Islet of Langerhans (tissue), 1 donor: ENCODE results near the gene DBR1.
A peak's percentile ranks its signal among the peaks of the same experiment; 100 is the strongest.
"Not testable (repeated sequence)": the region's sequence is repeated elsewhere in the genome, so short reads cannot be mapped to it uniquely, and the experiment has no call there.

Experiments used
- FAIRE-seq: peaks from one replicate; lab custom pipeline; 2011; peaks lifted over from hg19 to GRCh38; lab: Jason Lieb, UNC

Gene DBR1

DNA sequence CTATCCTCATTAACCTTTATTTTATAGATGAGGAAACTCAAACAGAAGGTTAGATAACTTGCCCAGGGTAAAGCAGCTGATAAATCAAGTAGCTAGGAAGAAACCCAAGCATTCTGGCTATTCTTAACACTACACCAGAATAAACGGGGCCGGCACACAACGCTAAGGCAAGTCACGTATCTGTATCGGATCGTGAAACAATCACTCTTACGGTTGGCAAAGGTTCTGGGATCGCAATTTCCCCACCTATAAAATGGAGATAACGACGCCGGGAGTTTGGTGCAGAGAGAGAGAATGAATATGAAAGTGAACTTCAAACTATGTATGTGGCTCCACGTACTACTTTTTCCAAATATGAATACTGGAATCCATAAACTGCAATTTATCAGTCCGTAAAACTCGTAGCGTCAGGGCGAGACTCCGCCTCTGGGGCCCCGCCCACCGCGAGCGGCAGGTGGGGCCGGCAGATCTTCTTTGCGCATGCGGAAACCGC lies 12.1 kb upstream of the DBR1 start:
- FAIRE-seq: peak; percentile 5

DNA sequence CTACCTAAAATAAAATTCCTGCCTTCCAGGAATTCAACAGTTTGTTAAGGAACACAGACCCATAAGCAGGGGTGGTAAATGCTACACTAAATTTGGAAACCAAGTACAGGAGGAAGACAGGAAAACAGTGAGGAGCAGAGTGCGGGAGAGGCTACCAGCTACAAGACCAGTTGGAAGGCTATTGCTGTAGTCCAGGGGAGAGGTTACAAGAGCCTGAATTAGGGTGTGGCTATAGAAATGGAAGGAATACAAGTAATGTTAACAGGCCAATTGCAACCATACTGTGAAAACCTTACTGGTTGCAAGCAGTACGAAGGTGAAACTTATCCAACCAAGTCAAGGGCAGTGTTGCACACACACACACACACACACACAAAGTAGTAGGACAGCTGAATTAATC lies 11.5 kb upstream of the DBR1 start:
- FAIRE-seq: no peak

- no peak for FAIRE-seq
Measured at GRCh38 chr3:138184994-138185393, 10.3 kb upstream of the DBR1 start.

DNA sequence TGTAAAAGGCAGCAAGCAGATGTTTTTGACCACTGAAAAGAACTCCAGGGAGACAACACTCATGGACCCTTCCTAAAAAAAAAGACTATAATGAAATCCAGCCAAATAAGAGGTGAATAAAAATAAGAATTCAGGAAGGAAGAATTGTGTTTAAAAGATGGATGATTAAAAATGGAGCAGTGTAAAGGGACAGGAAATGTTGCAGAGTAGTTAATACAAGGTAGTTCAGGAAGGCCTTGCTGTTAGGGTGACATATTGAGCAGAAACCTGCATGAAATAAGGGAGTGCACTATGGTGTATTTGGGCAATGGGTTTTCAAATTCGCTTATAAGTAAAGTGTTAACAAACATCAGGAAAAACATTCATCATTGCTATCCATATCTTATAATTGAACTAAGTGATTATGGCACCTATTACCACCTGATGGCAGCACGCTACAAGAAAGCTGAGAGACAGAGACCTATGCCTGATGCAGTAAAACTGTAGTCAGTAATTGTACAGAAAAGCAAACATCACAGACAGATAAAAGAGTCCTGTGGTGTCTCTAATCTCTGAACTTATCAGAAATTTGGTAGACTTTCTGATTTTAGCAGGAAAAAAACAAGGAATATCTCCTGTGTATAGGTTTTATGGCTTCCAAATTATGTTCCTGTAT lies 5.8 kb upstream of the DBR1 start:
- FAIRE-seq: peak; percentile 98

- no peak for FAIRE-seq
Measured at GRCh38 chr3:138173769-138174420, 826 bp downstream of the DBR1 start.

- no peak for FAIRE-seq
Measured at GRCh38 chr3:138172625-138173024, 2.1 kb downstream of the DBR1 start.

DNA sequence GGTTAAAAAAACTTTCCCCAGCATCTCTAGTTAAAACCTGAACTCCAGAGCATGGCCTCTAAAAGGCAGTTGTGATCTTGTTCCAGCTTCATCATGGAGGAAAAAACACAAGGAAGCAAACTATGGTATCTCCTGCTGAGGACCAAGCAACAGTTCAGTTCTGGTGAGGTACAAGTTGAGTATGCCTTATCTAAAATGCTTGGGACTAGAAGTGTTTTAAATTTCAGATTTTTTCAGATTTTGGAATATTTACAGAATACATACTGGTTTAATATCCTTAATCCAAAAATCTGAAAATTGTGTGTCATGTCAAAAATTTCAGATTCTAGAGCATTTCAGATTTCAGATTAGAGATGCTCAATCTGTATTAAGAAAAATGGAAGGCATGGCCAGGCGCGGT lies 9.7 kb downstream of the DBR1 start:
- no peak for FAIRE-seq

DNA sequence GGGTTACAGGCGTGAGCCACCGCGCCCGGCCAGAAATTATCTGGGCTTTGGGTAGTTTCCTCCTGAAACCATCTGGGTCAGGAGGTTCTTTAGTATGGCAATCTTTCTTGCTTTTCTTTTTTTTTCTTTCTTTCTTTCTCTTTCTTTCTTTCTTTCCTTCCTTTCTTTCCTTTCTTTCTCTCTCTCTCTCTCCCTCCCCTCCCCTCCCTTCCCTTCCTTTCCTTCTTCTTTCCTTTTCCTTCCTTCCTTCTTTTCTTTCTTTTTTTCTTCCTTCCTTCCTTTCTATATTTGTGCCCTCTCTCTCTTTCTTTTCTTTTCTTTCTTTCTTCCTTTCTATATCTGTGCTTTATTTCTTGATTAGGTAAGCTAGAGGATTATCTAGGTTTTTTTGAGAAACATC lies 17.0 kb downstream of the DBR1 start:
- no peak for FAIRE-seq

DNA sequence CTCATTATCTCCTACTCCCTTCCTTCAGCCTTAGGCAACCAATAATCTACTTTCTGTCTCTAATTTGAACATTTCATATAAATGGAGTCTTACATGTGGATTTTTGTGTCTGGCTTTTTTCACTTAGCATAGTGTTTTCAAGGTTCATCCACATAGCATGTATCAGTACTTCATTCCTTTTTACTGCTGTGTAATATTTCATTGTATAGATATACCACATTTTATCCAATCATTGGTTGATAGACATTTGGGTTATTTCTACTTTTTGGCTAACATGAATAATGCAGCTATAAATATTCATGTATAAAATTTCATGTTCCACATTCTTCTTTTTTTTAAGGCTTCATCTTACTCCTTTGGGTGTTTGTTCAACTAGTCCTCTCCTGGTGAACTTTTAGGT lies 20.2 kb downstream of the DBR1 start:
- FAIRE-seq: no peak

DNA sequence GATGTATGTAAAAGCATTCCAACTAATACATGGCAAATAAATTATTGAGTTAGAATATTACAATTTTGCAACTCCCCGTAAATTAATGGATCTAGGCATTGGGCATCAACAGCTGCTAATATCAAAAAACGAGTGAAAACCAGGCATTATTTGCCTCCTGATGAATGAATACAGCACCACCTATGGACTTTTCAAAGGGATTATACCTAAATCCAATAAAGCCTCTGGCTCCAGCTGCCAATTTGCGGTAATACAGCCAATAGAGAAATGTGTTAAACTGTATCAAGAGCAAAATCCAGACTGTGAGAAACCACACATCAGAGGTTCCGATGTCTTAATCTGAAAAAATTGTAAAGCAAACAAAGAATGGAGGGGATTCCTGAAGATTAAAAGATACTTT lies 26.2 kb downstream of the DBR1 start:
- no peak for FAIRE-seq

DNA sequence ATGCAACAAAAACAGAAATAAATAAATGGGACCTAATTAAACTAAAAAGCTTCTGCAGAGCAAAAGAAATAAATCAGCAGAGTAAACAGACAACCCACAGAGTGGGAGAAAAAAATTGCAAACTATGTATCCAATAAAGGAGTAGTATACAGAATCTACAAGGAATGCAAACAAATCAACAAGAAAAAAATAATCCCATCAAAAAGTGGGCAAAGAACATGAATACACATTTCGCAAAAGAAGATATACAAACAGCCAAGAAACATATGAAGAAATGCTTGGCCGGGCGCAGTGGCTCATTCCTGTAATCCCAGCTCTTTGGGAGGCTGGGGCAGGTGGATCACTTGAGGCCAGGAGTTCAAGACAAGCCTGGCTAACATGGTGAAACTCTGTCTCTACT lies 32.5 kb downstream of the DBR1 start:
- FAIRE-seq: not testable (repeated sequence)

DNA sequence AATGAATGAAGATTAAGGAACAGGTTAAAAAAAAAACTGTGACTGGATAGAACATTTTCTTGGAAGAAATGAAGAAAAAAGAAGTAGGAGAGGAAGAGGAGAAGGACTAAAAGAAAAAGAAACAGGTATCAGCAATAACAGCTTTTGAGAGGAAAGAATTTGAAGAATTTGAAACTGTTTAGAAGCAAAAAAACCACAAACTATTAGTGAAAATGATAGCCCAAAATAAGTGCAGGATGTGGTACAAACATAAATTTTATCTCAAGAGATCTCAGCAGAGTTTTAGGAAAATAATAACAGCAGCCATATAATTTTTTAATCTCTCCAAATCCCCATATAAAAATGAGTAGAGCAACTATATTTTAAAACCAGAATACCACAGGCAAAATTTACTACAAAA lies 33.8 kb downstream of the DBR1 start:
- no peak for FAIRE-seq

DNA sequence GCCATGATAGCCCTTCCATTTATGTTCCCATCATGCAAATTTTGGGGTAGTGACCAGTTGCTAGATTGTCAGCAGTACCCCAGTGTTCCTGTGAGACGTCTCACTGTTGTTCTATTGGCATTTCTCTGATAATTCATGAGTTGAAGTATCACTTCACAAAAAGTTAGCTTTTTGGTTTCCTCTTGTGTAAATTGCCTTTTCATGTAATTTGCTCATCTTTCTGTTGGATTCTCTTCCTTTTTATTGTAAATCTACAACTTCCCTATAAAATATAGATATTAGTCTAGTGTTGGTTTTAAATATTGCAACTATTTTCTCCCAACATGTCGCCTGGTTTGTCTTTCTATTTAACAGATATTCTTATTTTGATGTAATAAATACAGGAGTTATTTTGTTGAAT lies 35.0 kb downstream of the DBR1 start:
- FAIRE-seq: no peak

- no peak for FAIRE-seq
Measured at GRCh38 chr3:138137861-138138260, 36.9 kb downstream of the DBR1 start.

GRCh38 chr3:138136201-138136600 lies 38.5 kb downstream of the DBR1 start:
- no peak for FAIRE-seq

- FAIRE-seq: no peak
Measured at GRCh38 chr3:138135833-138136194, 38.9 kb downstream of the DBR1 start.

DNA sequence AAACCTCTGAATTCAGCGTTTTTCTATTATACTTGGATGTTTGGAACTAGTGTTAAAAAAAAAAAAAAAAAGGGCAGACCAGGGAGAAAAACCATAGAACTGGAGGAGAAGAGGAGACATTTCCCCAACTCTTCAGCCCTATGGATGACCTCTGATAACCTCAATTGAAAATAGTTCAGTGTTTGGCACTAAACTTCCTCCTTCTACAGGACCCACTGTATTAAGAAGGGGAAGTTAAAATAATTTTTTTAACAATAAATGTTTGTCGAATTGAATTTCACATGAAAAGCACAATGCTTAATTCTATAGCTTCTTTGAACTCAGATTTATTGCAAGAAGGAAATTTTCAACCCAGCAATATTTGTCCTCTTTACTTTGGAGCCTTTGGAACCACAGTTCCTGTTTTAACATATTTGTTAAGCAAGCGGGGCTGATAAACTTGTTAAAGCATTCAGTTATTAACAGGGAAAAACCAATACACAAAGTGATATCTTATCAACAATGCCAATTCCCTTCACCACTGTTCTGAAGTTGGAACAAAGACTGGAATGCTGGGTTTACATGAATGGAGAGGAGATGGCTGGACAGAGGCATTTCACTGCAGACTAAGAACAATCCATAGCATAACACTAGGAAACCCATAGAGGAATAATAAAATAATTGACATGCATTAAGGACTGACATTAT lies 39.4 kb downstream of the DBR1 start:
- FAIRE-seq: no peak

DNA sequence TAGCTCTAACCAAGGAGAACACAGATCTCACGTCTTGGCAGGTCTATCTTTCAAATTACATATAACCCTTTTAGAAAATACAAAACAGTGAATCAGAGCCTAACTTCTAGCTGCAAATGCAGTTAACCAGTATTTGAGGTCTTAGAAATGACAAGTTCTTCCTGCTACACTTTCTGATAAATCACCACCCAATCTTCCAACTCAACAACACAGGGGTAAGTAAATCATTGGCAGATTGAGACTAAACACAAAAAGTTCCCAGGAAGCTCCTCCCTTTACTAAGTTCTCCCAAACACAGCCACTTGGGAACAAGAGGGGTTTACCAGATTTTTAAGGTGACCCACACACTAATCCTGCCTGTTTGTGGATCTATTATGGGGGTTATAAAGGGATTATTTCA lies 42.5 kb downstream of the DBR1 start, which contains the start of gene A4GNT:
A4GNT (minus strand) TSS at position 152 of the 400 bp plus-strand sequence. CDS start 1,134 bp downstream, outside the sequence.
- FAIRE-seq: no peak

GRCh38 chr3:138127636-138128365 lies 46.9 kb downstream of the DBR1 start:
- FAIRE-seq: no peak

DNA sequence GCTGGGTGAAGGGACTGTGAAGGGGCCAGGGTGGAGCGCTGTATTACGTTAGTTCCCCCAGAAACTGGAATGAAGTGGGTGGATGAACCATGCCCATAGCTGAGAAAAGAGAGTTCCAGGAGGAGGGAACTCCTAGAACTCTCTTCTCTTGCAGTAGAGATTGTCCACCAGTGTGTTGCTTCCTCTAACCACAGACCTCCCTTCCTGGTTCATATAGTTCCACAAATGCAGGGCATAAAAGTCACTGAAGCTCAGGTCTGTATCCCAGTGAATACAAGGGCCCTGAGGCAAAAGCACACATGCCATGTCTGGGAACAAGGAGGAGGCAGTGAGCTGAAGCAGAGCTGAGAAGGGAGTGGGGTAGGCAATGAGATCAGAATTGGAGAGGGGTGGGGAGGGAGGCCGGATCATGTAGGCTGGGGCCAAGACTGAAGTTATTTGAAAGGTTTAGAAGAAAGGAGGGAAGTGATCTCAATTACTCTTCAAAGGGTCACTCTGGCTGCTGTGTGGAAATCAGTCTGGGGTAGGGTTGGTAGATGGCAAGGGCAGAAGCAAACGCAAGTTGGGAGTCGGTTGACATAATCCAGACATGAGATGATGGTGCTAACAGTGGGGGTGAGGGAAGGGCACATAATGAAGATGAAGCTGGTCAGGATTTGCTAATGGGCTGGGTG lies 49.0 kb downstream of the DBR1 start:
- FAIRE-seq: no peak

GRCh38 chr3:138124706-138125355 lies 49.9 kb downstream of the DBR1 start:
- no peak for FAIRE-seq

DNA sequence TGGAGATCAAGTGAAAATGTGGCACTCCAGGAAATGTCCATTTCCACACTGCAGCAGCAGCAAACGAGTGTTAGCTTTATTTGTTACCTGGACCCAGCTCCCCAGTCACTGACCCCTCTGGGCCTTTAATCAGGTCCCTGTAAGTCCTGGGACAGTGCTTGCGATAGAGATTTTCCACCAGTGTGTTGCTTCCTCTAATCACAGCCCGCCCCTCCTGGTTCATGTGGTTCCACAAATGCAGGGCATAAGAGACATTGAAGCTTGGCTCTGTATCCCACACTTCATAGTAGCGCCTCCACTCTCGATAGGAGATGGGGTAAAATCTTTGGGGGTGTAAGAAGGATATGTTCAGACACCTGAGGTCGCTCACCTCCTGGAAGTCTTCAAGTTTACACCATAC lies 50.5 kb downstream of the DBR1 start:
- no peak for FAIRE-seq
